ENCODE results near the gene MRPS10.
A peak's percentile ranks its signal among the peaks of the same experiment; 100 is the strongest.

The MRPS10 gene

GRCh38 chr6:42217519-42218367, at the start of gene MRPS10:
TSS of gene MRPS10 (minus strand) at chr6:42217861. CDS start at chr6:42217849, 12 bp downstream.
- DNase-seq, result peak; percentile 94

- DNase-seq, result no peak
Measured at GRCh38 chr6:42266538-42266937, 48.9 kb upstream of the MRPS10 start.

GRCh38 chr6:42264852-42265390, 47.3 kb upstream of the MRPS10 start:
- no peak for DNase-seq

- DNase-seq, result no peak
Measured at GRCh38 chr6:42264162-42264851, 46.6 kb upstream of the MRPS10 start.

- DNase-seq, result no peak
Measured at GRCh38 chr6:42263165-42263728, 45.6 kb upstream of the MRPS10 start.

- DNase-seq, result peak; percentile 31
Measured at GRCh38 chr6:42260972-42261371, 43.3 kb upstream of the MRPS10 start.

- DNase-seq, result no peak
Measured at GRCh38 chr6:42260396-42260888, 42.8 kb upstream of the MRPS10 start.

- DNase-seq, result no peak
Measured at GRCh38 chr6:42259841-42260395, 42.3 kb upstream of the MRPS10 start.

- no peak for DNase-seq
Measured at GRCh38 chr6:42259286-42259685, 41.6 kb upstream of the MRPS10 start.

GRCh38 chr6:42257614-42258013, 40.0 kb upstream of the MRPS10 start:
- no peak for DNase-seq

GRCh38 chr6:42257063-42257462, 39.4 kb upstream of the MRPS10 start:
- no peak for DNase-seq

- no peak for DNase-seq
Measured at GRCh38 chr6:42255050-42255449, 37.4 kb upstream of the MRPS10 start.

- DNase-seq, result no peak
Measured at GRCh38 chr6:42254505-42254904, 36.8 kb upstream of the MRPS10 start.

- no peak for DNase-seq
Measured at GRCh38 chr6:42251911-42252637, 34.4 kb upstream of the MRPS10 start.

GRCh38 chr6:42251500-42251899, 33.8 kb upstream of the MRPS10 start:
- no peak for DNase-seq

GRCh38 chr6:42250274-42250931, 32.7 kb upstream of the MRPS10 start:
- DNase-seq, result no peak

GRCh38 chr6:42249279-42249678, 31.6 kb upstream of the MRPS10 start:
- no peak for DNase-seq

- DNase-seq, result no peak
Measured at GRCh38 chr6:42243046-42243445, 25.4 kb upstream of the MRPS10 start.

GRCh38 chr6:42241915-42242314, 24.3 kb upstream of the MRPS10 start:
- DNase-seq, result no peak

GRCh38 chr6:42239736-42240375, 22.2 kb upstream of the MRPS10 start:
- DNase-seq, result no peak

GRCh38 chr6:42239333-42239732, 21.7 kb upstream of the MRPS10 start:
- DNase-seq, result no peak
